Umbilical cord (tissue), 2 donors: ENCODE results near the gene EPS8. TPM values are rescaled to one million over a fixed set of nuclear protein-coding genes. Genes with fewer than 3 reads are reported as not detected.
A peak's percentile ranks its signal among the peaks of the same experiment; 100 is the strongest.

Experiments used
- DNase-seq: peaks from one replicate; pipeline ENCODE4 v3.0.0-alpha.2; 2015; ENCODE audit warnings: low spot score
- total RNA-seq: library from RNA; depleted of rRNA; stranded (reverse); fragments of >200 nt; gene quantifications from one replicate; pipeline ENCODE4 v1.2.3, GENCODE V29; 2014; ENCODE audit warnings: low replicate concordance; ENCODE audit not compliant: insufficient read depth

The EPS8 gene
- total RNA-seq, 1 donor from 2014 or later = 194 TPM

DNA sequence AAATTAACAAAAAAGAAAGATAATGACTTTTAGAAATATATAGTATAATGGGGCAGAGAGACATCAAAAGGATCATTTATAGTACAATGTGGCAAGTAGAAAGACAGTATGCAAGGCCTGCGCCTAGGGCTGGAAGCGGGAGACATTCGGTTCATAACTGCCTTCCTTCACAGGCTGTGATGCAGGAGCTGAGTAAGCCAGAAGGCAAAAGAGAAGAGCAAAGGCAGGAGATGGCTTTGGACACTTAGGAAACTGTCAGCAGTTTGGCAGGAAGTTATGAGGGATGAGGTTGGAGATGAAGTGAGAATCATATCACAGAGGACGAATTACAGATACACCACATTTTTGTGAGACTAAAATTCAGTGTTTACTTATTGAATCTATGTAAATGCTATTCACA, 97.8 kb downstream of the EPS8 start:
- DNase-seq = peak; percentile 44

- DNase-seq = no peak
Observed at GRCh38 chr12:15690320-15690719, 98.9 kb downstream of the EPS8 start.

DNA sequence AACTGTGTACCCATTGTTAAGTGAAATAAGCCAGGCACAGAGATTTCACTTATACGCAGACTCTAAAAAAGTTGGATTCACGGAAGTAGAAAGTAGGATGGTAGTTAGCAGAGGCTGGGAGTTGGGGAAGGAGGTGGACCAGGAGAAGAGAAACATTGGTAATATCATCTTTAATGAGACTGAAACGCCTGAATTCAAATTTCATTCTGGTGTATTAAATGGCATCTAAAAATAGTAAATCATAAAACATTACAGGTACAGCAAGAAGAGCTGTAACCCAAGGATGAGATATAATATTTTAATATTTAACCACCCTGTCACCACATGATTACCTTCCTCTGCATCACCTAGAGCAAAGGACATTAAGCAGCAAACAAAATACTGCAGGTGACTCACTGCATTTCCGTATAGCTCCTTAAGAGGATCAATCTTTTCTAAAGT, 99.4 kb downstream of the EPS8 start:
- DNase-seq = no peak

DNA sequence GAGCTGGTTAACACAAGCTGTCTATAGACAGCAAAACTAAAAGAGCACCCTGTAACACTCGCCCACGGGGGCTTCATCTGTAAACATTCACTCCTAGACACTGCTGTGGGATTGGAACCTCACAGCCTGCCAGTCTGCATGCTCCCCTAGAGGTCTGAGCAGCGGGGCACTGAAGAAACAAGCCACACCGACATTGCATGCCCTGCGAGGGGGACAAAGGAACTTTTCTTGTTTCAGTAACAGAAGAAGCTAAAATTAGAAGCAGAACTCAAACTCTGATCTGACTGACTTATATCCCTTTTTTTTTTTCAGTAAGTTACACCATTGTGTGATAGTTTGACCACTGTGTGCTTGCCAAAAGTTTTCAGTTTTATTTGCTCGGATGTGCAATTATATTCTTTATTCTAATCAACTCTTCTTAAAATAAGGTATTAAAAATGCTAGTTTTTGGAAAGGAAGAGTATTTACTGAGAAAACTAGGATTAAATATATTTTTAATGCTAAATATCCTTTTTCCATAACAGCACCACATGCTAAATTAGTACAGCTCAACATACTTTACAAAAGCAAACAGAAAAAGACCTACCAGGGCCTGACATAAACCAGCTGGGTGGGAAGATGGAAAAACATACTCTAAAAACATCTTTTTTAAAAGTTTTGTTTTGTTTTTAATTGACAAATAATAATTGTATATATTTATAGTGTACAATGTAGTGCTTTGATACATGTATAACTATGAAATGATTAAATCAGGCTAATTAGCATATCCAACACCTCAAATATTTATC, 100.2 kb downstream of the EPS8 start:
- DNase-seq = peak; percentile 29

DNA sequence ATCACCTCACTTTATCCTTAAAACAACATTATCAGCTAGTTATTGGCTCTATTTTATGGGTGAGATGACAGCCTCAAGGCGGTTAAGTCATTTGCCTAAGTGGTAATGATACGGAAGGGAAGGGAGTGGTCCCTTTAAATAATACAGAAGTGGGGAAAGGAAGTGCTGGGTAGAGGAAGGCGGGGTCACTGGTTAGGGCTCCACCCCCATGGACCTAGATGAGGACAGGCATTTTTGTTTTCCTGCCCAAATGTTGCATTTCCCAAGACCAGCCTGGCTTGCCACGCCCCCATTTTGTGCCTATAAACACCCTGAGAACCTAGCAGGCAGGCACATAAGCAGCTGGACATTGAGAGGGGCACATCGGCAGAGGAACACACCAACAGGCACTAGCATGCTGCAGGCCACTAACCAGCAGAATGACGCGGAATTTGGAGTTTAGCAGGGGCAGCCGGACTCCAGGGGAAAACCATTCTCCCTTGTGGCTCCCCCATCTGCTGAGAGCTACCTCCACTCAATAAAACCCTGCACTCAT, 100.9 kb downstream of the EPS8 start:
- DNase-seq = peak; percentile 32

DNA sequence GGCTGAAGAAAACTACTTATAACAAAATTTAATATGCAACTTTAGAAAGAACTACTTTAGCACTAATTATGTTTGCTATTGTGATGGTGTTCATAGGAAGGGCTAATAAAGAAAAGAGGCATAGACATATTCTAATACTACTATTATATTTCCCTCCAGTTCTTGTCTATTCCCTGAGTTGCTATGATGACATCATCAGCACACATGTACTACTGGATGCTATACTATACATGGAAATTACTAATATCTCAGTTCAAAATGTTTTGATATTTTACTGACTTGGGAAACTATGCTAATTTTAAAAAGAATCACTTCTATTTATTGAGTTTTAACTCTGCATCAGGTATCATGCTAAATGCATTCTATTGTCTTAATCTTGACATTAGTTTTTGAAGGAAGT, 101.6 kb downstream of the EPS8 start:
- no peak for DNase-seq

DNA sequence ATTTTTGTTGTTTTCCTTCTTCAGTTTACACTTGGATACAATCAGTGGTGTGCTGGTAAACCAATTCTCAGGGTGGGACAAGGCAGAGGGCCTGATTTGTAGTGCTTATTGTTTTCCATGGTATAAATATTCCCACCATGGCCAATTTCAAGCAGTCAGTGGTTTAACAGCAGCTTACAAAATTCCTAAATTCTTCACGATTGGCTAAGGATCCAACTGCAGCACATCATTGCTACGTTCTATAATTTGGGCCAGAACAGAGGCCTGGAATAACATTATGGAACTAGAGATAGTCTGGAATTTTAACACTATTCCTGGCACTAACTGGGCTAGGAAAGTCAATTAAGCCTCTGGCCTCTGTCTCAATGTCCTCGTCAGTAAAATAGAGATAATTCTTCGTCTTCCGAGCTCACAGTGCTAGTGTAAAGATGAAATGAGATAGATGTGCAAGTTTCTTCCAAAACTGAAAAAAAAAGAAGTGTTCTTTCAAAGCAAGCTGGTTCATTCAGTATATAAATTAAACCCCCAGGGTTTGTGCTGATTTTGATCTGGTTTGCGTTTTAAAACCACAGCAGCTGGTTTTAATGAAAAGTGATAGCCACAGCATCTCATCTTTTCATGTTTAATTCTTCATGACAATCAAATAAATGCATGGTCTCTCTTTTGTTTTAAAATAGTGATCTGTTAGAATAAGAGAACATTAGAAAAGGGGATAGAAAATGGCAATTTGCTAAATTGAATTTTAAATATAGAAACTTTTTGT, 104.1 kb downstream of the EPS8 start:
- DNase-seq = no peak

DNA sequence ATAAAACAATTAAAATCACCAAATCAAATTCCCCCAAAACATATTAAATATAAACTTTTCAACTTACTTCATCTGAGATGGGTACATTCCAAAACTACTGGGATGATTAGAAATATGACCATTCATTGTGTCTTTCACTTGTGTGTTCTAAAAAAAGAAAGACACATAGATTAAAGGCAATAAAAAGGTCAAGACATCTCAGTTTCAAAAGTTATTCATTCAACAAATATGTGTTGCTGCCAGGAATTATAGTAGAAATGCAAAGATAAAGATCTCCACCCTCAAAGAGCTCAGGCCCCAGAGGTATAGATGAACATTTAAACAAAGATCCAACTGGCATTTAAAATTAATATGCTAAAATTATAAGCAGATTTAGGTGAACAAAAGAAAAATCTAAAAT, 106.4 kb downstream of the EPS8 start:
- DNase-seq = no peak

- DNase-seq = no peak
Observed at GRCh38 chr12:15679151-15679550, 110.0 kb downstream of the EPS8 start.

GRCh38 chr12:15677726-15678201, 111.4 kb downstream of the EPS8 start:
- DNase-seq = peak; percentile 56

DNA sequence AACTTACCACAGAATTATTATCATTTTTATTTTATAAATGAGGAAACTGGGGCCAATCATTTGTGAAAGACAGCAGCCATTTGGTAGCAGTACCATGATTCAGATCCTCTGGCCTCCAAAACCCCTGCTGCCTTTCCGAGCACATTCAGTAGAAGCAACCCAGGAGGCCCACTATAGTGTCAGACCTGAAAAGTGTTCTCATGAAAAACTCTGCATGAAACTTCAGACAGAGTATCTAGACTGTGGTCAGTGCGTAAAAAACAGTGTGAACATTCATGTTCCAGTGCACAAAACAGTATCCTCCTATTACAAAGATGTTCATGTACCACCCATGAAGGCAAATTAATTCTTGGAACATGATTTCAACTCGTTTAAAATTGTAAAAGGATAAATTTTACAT, 112.0 kb downstream of the EPS8 start:
- DNase-seq = no peak

GRCh38 chr12:15672671-15673270, 116.4 kb downstream of the EPS8 start:
- no peak for DNase-seq

DNA sequence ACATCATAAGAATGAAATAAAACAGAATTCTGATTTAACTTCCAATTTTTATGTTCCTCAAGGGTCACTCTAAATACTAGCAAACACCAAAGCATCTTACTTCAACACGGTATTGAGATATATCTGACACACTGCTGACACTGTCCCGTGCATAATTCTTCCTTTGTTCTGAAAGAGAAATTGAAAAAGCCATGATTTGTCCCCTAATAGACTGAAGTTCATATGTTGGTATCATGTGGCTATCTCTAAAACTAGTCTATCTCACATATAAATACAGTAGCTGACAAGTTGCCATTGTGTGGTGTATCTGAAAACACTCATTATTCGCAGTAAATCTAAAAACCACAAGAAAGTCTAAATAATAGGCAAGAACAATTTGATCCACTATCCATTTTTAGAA, 118.4 kb downstream of the EPS8 start:
- DNase-seq = no peak

DNA sequence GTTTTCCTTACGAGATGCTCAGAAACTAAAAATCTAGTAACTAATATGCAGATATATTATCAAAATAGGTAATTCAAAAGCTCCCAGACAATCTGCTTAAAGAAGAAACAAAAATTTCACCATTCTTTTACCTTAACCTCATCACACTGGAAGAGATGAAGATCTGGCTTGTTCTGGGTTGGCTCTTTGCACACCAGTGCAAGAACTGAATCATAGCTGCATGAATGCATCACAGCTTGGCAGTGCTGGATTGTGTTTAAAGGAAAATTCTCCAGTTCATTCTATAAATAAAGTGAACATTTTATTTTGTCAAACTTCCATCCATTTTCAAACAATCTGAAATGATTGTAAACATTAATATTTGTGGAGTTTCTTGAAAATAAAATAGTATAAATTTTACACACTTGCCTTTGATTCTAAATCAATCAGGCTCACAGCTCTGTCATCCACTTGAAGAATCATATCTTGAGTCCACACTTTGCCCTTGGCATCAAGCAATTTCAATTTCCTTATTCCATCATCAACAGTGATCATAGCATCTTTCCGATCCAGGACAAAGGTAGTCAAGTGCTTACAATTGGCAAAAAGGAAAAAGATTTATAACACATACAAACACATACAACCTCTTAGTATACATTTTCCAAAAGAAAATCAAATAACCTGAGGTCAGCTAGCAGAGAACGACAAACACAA, 119.8 kb downstream of the EPS8 start:
- no peak for DNase-seq

DNA sequence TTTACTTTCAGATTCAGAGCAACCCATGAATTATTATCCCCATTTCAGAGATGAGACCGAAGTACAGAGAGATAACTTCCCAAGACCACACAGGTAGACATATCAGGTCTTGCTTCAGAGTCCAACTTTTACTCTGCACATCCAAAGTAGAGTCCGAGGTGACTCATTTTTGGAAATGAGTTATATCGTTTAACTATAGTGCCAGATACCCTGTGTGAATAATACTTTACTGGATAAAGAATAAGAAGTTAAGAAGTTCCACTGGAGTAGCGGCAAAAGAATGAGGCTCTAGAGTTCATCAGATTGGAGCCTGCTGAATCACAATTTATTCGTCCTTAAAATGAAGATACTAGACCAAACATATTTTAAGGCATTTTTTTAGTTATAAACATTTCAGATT, 124.7 kb downstream of the EPS8 start:
- DNase-seq = no peak

- no peak for DNase-seq
Observed at GRCh38 chr12:15662983-15663659, 126.1 kb downstream of the EPS8 start.

DNA sequence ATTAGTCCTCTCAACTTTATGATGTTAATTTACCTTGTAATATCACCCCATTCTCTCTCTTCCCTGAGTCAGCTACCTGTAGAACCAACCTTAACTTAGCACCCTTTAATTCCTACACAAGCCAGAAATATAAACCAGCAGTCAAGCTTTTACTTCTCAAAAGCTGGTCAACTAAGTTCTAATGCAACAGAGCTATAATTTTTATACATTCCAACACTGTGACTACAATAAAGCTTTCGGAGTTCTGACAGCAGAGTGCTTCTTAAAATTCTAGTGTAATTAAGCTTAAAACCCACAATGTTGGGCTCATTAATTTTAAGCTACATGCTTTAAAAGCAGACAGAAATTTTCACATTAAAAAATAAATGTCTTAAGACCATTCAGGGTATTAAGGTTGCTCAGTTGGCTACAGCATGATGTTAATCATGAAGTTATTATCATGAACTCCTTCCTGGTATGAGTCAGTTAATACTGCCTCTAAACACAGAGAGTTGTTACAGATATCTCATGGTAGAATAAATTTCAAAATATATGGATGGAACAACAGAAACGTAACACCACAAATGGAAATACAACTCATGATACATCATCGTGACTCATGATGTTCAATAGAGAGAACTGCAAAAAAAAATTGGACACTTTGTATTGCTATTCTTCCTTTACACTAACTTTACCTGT, 126.7 kb downstream of the EPS8 start:
- peak; percentile 12 for DNase-seq

DNA sequence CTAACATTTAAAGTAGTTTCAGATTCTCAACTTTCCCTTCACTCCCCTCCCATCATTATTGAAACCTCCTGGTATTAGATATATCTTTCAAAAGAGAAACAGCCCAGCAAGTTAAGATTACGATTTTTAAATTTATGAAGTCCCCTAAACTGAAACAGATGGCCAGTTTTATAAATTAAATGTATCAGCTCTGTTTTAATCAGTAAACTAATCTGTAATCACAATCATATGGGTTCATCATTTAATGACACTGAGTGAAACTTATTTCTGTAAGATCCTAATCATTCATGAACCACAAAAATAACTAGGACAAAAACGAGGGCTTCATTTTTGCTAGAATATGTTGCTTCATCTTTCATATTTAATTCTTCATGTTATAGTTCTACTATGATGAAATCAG, 137.8 kb downstream of the EPS8 start:
- no peak for DNase-seq

GRCh38 chr12:15650399-15651128, 138.6 kb downstream of the EPS8 start:
- DNase-seq = no peak

- DNase-seq = no peak
Observed at GRCh38 chr12:15649347-15649746, 139.8 kb downstream of the EPS8 start.
